Subcutaneous abdominal adipose tissue (tissue), 5 donors: ENCODE results near the gene WBP4.

ENCODE experiments used
- H3K27ac ChIP-seq: one replicate; pipeline ENCODE4 v1.7.0; 2013; ENCODE audit warnings: low read depth, mild to moderate bottlenecking, inconsistent platforms, low read length, moderate library complexity
- H3K27me3 ChIP-seq, 5 donors: one replicate each; pipeline ENCODE4 v1.7.0; 2013; ENCODE audit warnings: low read length in 5 of 5, inconsistent platforms in 1 of 5; ENCODE audit not compliant: control insufficient read depth in 5 of 5, insufficient read depth in 4 of 5
- H3K36me3 ChIP-seq, 5 donors: one replicate each; pipeline ENCODE4 v1.7.0; 2013; ENCODE audit warnings: low read length in 5 of 5; ENCODE audit not compliant: control insufficient read depth in 5 of 5, insufficient read depth in 5 of 5
- H3K4me1 ChIP-seq, 5 donors: one replicate each; pipeline ENCODE4 v1.7.0; 2013; ENCODE audit warnings: low read length in 5 of 5, mild to moderate bottlenecking in 3 of 5, moderate library complexity in 1 of 5; ENCODE audit not compliant: control insufficient read depth in 5 of 5, insufficient read depth in 5 of 5
- H3K4me3 ChIP-seq, 5 donors: one replicate each; pipeline ENCODE4 v1.7.0; 2013; ENCODE audit warnings: low read length in 5 of 5, low read depth in 1 of 5
- H3K9ac ChIP-seq, 5 donors: one replicate each; pipeline ENCODE4 v1.7.0; 2013; ENCODE audit warnings: low read length in 5 of 5, mild to moderate bottlenecking in 4 of 5, moderate library complexity in 3 of 5
- H3K9me3 ChIP-seq, 5 donors: one replicate each; pipeline ENCODE4 v1.7.0; 2013; ENCODE audit warnings: low read length in 5 of 5; ENCODE audit not compliant: control insufficient read depth in 5 of 5
- donor health status: healthy.
- donor health status: healthy.
- donor health status: healthy.
- donor health status: healthy.
- donor health status: healthy.

The WBP4 gene

GRCh38 chr13:41061075-41061913 lies at the start of gene WBP4:
TSS of gene WBP4 (plus strand) at chr13:41061509. CDS start at chr13:41061674, 165 bp downstream.
- H3K27me3 ChIP-seq = no peaks in the 10 kb centered on the region
- H3K4me1 ChIP-seq = peaks cover 2 to 74% (median 60%) of the 10 kb centered on the region in 5 donors
- peak within 1 kb of the TSS; percentile 90 to 96 (median 93) for H3K4me3 ChIP-seq

DNA sequence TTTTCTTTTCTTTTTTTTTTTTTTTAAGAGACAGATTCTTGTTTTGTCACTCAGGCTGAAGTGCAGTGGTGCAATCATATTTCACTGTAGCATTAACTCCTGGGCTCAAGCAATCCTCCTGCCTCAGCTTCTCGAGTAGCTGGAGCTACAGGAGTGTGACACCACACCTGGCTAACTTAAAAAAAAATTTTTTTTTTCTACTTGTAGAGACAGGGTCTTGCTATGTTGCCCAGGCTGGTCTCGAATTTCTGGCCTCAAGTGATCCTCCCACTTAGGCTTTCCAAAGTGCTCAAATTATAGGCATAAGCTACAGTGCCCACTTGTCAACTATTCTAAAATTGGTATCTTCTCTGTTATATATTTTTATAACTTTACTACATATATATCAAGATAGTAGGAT lies 48.8 kb upstream of the WBP4 start:
- Histone ChIP-seq H3K36me3 (no peaks in the 10 kb centered on the region), H3K27me3 (no peaks in the 10 kb centered on the region), H3K4me3 (no peak overlapping the region), H3K9ac (no peak overlapping the region), H3K27ac (no peak overlapping the region), H3K9me3 (no peaks in the 10 kb centered on the region), H3K4me1 (peaks cover 0 to 15% (median 10%) of the 10 kb centered on the region in 5 donors)

More at GRCh38 chr13:41061075-41061913, at the start of gene WBP4:
- Histone ChIP-seq H3K27ac (peak within 1 kb of the TSS; percentile 99), H3K9ac (peak within 1 kb of the TSS; percentile 78 to 99 (median 96)), H3K36me3 (peaks cover 0 to 12% (median 7%) of the 10 kb centered on the region in 5 donors), H3K9me3 (no peaks in the 10 kb centered on the region)

DNA sequence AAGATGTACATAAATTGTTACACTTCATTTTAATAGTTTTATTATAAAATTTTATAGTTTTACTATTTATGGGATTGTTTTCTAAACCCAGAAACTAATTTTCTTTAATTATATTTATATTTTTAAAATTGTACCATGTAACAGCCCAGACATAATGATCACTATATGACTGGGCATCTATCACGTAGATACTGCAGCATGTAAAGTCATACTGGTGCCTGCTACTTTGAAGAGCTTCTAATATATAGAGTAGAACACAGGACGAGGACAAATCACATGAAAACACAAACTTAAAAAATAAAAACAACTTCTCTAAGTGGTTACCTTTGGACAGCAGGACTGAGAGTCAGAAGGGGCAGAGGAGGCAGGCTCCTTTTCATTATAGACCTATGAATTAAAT lies 47.5 kb upstream of the WBP4 start:
- H3K27me3 ChIP-seq = no peaks in the 10 kb centered on the region
- no peaks in the 10 kb centered on the region for H3K36me3 ChIP-seq
- no peak overlapping the region for H3K4me3 ChIP-seq
- H3K4me1 ChIP-seq = peaks cover 0 to 9% (median 2%) of the 10 kb centered on the region in 5 donors
- no peaks in the 10 kb centered on the region for H3K9me3 ChIP-seq
- no peak overlapping the region for H3K9ac ChIP-seq
- no peak overlapping the region for H3K27ac ChIP-seq

DNA sequence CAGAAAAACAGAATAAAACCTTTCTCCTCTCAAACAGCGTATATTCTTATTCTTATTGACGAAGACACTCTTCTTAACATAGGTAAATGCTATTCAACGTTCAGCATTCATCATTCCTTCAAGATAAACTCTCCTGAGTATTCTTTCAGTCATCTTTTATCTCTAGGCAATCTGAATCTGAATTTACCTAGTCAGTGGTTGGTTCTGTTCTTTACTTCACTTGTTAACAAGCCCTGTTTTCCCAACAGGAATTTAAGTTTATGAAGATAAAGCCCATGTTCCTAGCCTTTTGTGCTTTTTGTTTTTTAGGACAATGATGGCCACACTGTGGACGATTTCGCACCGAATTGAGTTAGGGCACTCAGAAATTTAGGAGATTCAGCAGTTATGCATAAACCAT lies 45.4 kb upstream of the WBP4 start:
- Histone ChIP-seq H3K36me3 (no peaks in the 10 kb centered on the region), H3K4me1 (peaks cover 0 to 25% (median 6%) of the 10 kb centered on the region in 5 donors), H3K9ac (no peak overlapping the region), H3K27ac (no peak overlapping the region), H3K9me3 (no peaks in the 10 kb centered on the region), H3K27me3 (no peaks in the 10 kb centered on the region), H3K4me3 (peak overlapping the region in 1 of 5 donors; percentile 26)

GRCh38 chr13:41017159-41017558 lies 44.1 kb upstream of the WBP4 start:
- H3K27ac ChIP-seq = peak overlapping the region; percentile 79
- no peaks in the 10 kb centered on the region for H3K36me3 ChIP-seq
- peak overlapping the region in 4 of 5 donors; percentile 15 to 59 (median 36) for H3K4me3 ChIP-seq
- no peaks in the 10 kb centered on the region for H3K27me3 ChIP-seq
- peaks cover 0 to 22% (median 6%) of the 10 kb centered on the region in 5 donors for H3K4me1 ChIP-seq
- H3K9ac ChIP-seq = peak overlapping the region in 1 of 5 donors; percentile 70
- H3K9me3 ChIP-seq = no peaks in the 10 kb centered on the region

DNA sequence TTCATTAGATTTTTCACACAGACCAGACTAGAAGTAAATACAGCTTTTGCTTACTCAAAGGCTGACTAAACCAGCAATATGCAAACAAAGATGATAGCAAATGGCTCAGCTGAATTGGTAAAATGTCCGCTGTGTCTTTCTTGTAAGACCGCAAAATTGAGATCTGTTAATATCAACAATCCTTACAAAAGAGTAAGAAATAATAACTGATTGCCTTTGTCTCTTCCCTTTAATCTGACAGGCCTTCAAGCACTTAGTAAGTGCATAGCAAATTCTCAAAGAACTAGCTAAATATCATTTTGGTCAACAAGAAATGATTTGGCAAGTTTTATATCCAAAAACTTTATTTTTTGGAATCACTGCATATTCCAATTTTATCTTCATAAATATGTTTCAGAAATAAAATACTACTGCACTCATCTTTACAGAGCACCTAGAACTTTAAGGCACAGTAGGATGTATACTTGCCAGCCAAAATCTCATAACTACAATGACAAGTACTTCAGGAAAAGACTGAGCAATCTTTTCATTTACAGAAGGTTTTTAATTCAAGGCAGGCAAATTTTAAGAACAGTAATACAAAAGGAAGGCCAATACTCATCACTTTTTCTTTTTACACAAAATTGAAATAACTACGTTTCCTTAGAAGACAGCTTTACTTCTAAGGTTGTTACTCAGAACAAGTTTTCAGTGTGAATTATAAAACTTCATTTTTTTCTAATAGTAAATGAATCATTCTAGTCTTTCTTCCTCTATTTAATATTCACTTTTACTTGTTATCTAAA lies 43.3 kb upstream of the WBP4 start:
- Histone ChIP-seq H3K27me3 (no peaks in the 10 kb centered on the region), H3K9ac (peak overlapping the region in 4 of 5 donors; percentile 31 to 72 (median 68)), H3K4me1 (peaks cover 0 to 22% (median 6%) of the 10 kb centered on the region in 5 donors), H3K27ac (peak overlapping the region; percentile 79), H3K9me3 (no peaks in the 10 kb centered on the region), H3K36me3 (no peaks in the 10 kb centered on the region), H3K4me3 (peak overlapping the region in 4 of 5 donors; percentile 15 to 59 (median 50))

DNA sequence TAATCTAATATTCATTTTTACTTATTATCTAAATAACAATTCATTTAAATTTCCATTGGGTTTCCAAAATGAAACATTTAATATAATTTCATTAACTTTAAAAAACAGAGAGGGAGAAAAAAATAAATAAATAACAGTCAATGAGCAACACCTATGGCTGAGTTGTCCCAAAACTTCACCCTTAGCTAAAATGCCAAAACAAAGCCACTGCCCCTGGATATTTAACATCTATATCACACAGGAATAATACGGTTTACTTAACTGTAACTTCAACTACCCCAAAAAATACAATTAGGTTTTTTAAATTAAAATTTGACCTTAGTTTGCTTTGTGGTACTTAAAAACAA lies 42.7 kb upstream of the WBP4 start:
- Histone ChIP-seq H3K27me3 (no peaks in the 10 kb centered on the region), H3K27ac (peak overlapping the region; percentile 79), H3K4me1 (peaks cover 0 to 22% (median 6%) of the 10 kb centered on the region in 5 donors), H3K4me3 (peak overlapping the region in 4 of 5 donors; percentile 40 to 59 (median 52)), H3K9me3 (no peaks in the 10 kb centered on the region), H3K9ac (peak overlapping the region in 4 of 5 donors; percentile 31 to 72 (median 66)), H3K36me3 (no peaks in the 10 kb centered on the region)

- Histone ChIP-seq H3K9ac (peak within 1 kb of the TSS in 4 of 5 donors; percentile 47 to 72 (median 68)), H3K4me3 (peak within 1 kb of the TSS in 4 of 5 donors; percentile 40 to 59 (median 52)), H3K4me1 (peaks cover 0 to 22% (median 6%) of the 10 kb centered on the region in 5 donors), H3K27ac (peak within 1 kb of the TSS; percentile 79), H3K9me3 (no peaks in the 10 kb centered on the region), H3K27me3 (no peaks in the 10 kb centered on the region), H3K36me3 (no peaks in the 10 kb centered on the region)
Measured at GRCh38 chr13:41019011-41019487, 42.3 kb upstream of the WBP4 start, which contains the start of gene ELF1. TSS of gene ELF1 (minus strand) at chr13:41019316. CDS start at chr13:40982054, 37,262 bp downstream.

DNA sequence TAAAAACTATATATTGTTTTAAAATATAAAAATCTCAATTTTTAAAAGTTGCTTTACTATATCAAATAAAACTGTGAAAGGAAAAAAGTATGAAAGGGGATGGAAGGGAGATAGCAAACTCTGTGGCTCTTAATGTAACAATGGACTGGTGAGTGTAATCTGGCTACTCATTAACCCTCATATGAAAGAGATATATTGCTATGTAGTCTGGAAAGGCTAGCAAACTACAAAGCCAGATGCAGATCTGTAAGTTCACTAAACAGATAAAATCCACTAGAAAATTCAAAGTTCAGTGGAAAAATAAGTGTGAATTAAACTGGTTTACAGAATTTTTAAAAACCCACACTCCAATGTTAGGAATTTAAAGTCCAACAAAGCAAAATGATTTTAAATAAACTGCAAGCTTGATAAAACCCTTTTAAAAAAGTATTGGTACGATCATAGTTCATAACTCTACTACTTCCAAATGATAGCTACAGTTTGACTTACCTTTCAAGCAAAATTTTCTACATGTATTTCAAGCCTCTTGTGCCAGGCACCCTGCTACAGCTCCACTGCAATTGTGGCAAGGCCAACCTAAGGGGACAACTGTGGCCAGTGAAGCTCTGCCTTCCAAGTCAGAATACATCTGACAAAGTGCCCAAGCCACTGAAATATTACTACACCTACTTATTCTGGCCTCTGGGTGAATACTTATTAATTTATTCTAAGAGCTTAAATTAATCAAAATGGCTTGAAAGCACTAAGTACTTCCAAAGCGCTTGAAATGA lies 41.5 kb upstream of the WBP4 start:
- Histone ChIP-seq H3K4me3 (no peak overlapping the region), H3K27me3 (no peaks in the 10 kb centered on the region), H3K9me3 (no peaks in the 10 kb centered on the region), H3K9ac (peak overlapping the region in 2 of 5 donors; percentile 47 to 72), H3K4me1 (peaks cover 0 to 20% (median 4%) of the 10 kb centered on the region in 5 donors), H3K36me3 (no peaks in the 10 kb centered on the region), H3K27ac (peak overlapping the region; percentile 9)
